ENCODE measurements around the gene RND3.

Gene RND3

GRCh38 chr2:150491943-150492342 is 4.5 kb upstream of the RND3 start:
- DNase-seq: no peak

- DNase-seq: no peak
Measured at GRCh38 chr2:150491430-150491829, 4.0 kb upstream of the RND3 start.

GRCh38 chr2:150490466-150490865 is 3.0 kb upstream of the RND3 start:
- DNase-seq: no peak

GRCh38 chr2:150486539-150487484 is 655 bp downstream of the RND3 start:
- no peak for DNase-seq

GRCh38 chr2:150485871-150486538 is 1.5 kb downstream of the RND3 start:
- DNase-seq: no peak

- DNase-seq: no peak
Measured at GRCh38 chr2:150485114-150485870, 2.2 kb downstream of the RND3 start.

GRCh38 chr2:150484461-150485021 is 2.9 kb downstream of the RND3 start:
- no peak for DNase-seq

- DNase-seq: no peak
Measured at GRCh38 chr2:150484006-150484405, 3.5 kb downstream of the RND3 start.

- DNase-seq: no peak
Measured at GRCh38 chr2:150483532-150483931, 3.9 kb downstream of the RND3 start.

GRCh38 chr2:150482667-150483400 is 4.6 kb downstream of the RND3 start:
- no peak for DNase-seq

GRCh38 chr2:150482111-150482510 is 5.4 kb downstream of the RND3 start:
- no peak for DNase-seq

- no peak for DNase-seq
Measured at GRCh38 chr2:150480971-150481830, 6.3 kb downstream of the RND3 start.

GRCh38 chr2:150480241-150480640 is 7.2 kb downstream of the RND3 start:
- no peak for DNase-seq

GRCh38 chr2:150479075-150479915 is 8.2 kb downstream of the RND3 start:
- DNase-seq: no peak

GRCh38 chr2:150478200-150478974 is 9.1 kb downstream of the RND3 start:
- no peak for DNase-seq

GRCh38 chr2:150477347-150477746 is 10.1 kb downstream of the RND3 start:
- no peak for DNase-seq

- DNase-seq: no peak
Measured at GRCh38 chr2:150476809-150477302, 10.6 kb downstream of the RND3 start.

- DNase-seq: no peak
Measured at GRCh38 chr2:150476286-150476685, 11.2 kb downstream of the RND3 start.

Data from activated CD8-positive, alpha-beta memory T cell treated with anti-CD3 and anti-CD28 coated beads, Interleukin-2, amount 50 U/mL, for 4 hours (primary cell).